GM21717 (cell line): ENCODE data around the gene SLC2A5.

Source experiments
- ATAC-seq: cut with Tn5 transposase; IDR thresholded peaks from one replicate; pipeline ENCODE4 v1.9.1; 2021; ENCODE audit warnings: mild to moderate bottlenecking, moderate library complexity; ENCODE audit not compliant: unreplicated experiment

Gene SLC2A5

GRCh38 chr1:9093091-9093490 is 23.7 kb upstream of the SLC2A5 start:
- no peak for ATAC-seq

- no peak for ATAC-seq
These were observed 19.4 kb upstream of the SLC2A5 start for GRCh38 chr1:9088807-9089206.

- no peak for ATAC-seq
These were observed 18.1 kb upstream of the SLC2A5 start for GRCh38 chr1:9087411-9088125.

- ATAC-seq: no peak
These were observed 17.4 kb upstream of the SLC2A5 start for GRCh38 chr1:9086796-9087195.

- ATAC-seq: no peak
These were observed 16.6 kb upstream of the SLC2A5 start for GRCh38 chr1:9086045-9086444.

- no peak for ATAC-seq
These were observed 16.0 kb upstream of the SLC2A5 start for GRCh38 chr1:9085306-9085940.

- no peak for ATAC-seq
These were observed 15.5 kb upstream of the SLC2A5 start for GRCh38 chr1:9084906-9085305.

GRCh38 chr1:9081473-9081872 is 12.0 kb upstream of the SLC2A5 start:
- ATAC-seq: no peak

GRCh38 chr1:9080705-9081291 is 11.4 kb upstream of the SLC2A5 start:
- no peak for ATAC-seq

- ATAC-seq: peak; percentile 35
These were observed 10.7 kb upstream of the SLC2A5 start for GRCh38 chr1:9079988-9080704.

GRCh38 chr1:9078752-9079500 is 9.5 kb upstream of the SLC2A5 start:
- no peak for ATAC-seq

GRCh38 chr1:9078015-9078751 is 8.7 kb upstream of the SLC2A5 start:
- peak; percentile 33 for ATAC-seq

- no peak for ATAC-seq
These were observed 5.6 kb upstream of the SLC2A5 start for GRCh38 chr1:9075022-9075421.

GRCh38 chr1:9073143-9073542 is 3.7 kb upstream of the SLC2A5 start:
- ATAC-seq: no peak

GRCh38 chr1:9071554-9072235 is 2.3 kb upstream of the SLC2A5 start:
- no peak for ATAC-seq

- ATAC-seq: no peak
These were observed 1.1 kb upstream of the SLC2A5 start for GRCh38 chr1:9070486-9070885.

- no peak for ATAC-seq
These were observed 482 bp downstream of the SLC2A5 start for GRCh38 chr1:9068981-9069325.

GRCh38 chr1:9066945-9067807 is 2.3 kb downstream of the SLC2A5 start:
- no peak for ATAC-seq

GRCh38 chr1:9065213-9065751 is 4.2 kb downstream of the SLC2A5 start:
- ATAC-seq: no peak
